Effector memory CD4-positive, alpha-beta T cell (primary cell): ENCODE results near the gene SMPDL3B.

Experiments
- DNase-seq, 3 donors: peaks; one replicate each; pipeline ENCODE4 v3.0.0-alpha.2; 2020
- H3K27ac ChIP-seq: 2 replicates; pipeline ENCODE4 v1.7.0; 2013; ENCODE audit warnings: mild to moderate bottlenecking, low read length, moderate library complexity; ENCODE audit not compliant: insufficient read depth, poor library complexity, severe bottlenecking
- H3K27me3 ChIP-seq: replicated peaks from 2 replicates; pipeline ENCODE4 v1.7.0; 2013; ENCODE audit warnings: mild to moderate bottlenecking, low read length; ENCODE audit not compliant: insufficient read depth, control insufficient read depth, poor library complexity, severe bottlenecking
- H3K36me3 ChIP-seq: 2 replicates; pipeline ENCODE4 v1.7.0; 2013; ENCODE audit warnings: mild to moderate bottlenecking, low read length, moderate library complexity; ENCODE audit not compliant: control insufficient read depth, insufficient read depth
- H3K4me1 ChIP-seq: 2 replicates; pipeline ENCODE4 v1.7.0; 2013; ENCODE audit warnings: low read length, mild to moderate bottlenecking; ENCODE audit not compliant: control insufficient read depth, insufficient read depth, poor library complexity, severe bottlenecking
- H3K4me3 ChIP-seq: 2 replicates; pipeline ENCODE4 v1.7.0; 2013; ENCODE audit warnings: low read length, low read depth, mild to moderate bottlenecking; ENCODE audit not compliant: insufficient read depth, poor library complexity, severe bottlenecking
- H3K9me3 ChIP-seq: 2 replicates; pipeline ENCODE4 v1.7.0; 2013; ENCODE audit warnings: mild to moderate bottlenecking, low read length, moderate library complexity; ENCODE audit not compliant: control insufficient read depth

Gene SMPDL3B

DNA sequence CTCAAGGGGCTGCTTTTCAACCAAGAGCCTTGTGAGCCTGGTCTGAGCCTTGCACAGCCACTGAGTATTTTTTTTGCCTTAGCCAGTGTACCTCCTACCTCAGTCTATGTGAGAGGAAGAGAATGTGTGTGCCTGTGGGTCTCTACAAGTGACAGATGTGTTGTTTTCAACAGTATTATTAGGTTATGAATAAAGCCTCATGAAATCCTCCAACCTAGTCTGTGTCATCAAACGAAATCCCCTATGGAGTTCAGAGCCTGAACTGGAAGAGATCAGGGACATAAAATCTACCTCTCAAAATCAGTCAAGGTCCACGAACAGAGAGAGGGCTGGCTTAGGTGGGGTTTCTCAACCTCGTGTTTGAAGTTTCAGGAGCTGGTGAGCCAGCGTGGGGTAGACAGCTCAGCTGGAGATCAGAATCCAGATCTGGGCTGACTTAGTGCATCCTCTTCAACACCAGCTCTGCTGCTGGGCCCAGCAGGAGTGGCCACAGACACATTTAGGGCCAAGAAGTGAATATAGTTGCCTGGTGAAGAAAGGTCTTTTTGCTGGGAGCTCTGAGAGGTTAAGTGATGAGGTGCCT lies 33.2 kb downstream of the SMPDL3B start:
- Histone ChIP-seq H3K4me3 (no peak overlapping the region), H3K27ac (no peak overlapping the region), H3K36me3 (peaks cover 43% of the 10 kb centered on the region), H3K4me1 (no peaks in the 10 kb centered on the region), H3K9me3 (no peaks in the 10 kb centered on the region), H3K27me3 (no peaks in the 10 kb centered on the region)
- DNase-seq: no peak

GRCh38 chr1:27968692-27969091 lies 33.9 kb downstream of the SMPDL3B start:
- Histone ChIP-seq H3K27ac (no peak overlapping the region), H3K27me3 (no peaks in the 10 kb centered on the region), H3K4me1 (no peaks in the 10 kb centered on the region), H3K4me3 (no peak overlapping the region), H3K36me3 (peaks cover 43% of the 10 kb centered on the region), H3K9me3 (no peaks in the 10 kb centered on the region)
- no peak for DNase-seq

DNA sequence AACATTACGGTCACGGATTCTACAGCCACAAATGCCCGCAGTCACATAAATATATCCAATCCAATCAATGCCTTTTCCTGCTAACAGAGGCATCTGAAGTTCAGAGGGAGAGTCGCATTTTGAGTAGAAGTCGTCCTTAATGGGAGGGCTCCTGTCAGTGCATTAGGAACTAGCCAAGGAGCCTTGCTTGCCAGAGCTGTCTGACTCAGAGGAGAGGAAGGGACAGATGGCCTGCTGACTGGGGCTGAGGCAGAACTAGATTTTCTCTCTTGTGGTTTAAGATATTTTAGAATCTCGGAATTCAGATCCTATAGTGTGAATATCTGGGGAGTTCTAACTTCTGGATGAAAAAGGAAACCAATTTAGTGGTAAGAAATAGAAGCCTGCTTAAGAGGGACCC lies 35.6 kb downstream of the SMPDL3B start:
- no peaks in the 10 kb centered on the region for H3K9me3 ChIP-seq
- DNase-seq: no peak
- no peaks in the 10 kb centered on the region for H3K4me1 ChIP-seq
- peaks cover 35% of the 10 kb centered on the region for H3K36me3 ChIP-seq
- H3K27me3 ChIP-seq: no peaks in the 10 kb centered on the region
- H3K4me3 ChIP-seq: no peak overlapping the region
- H3K27ac ChIP-seq: no peak overlapping the region

DNA sequence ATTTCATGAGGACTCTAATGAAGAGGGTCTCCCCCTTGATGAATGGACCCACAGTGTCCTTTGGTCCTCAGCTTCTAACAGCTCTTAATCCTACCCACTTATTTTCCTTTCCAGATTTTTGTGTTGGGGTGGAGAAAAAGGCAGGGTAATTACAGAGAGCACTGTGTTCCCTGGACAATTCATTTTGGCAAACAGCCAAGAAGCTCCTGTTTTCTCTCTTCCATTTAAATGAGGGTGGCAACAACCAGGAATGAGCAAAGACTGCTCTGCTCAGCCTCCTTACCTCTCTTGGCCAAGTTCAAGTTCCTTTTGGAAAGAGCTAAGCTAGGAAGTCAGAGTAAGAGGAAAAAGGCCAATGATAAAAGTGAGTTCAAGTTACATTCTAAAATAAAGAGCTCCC lies 36.9 kb downstream of the SMPDL3B start:
- no peak for DNase-seq
- H3K9me3 ChIP-seq: no peaks in the 10 kb centered on the region
- H3K4me3 ChIP-seq: no peak overlapping the region
- H3K36me3 ChIP-seq: peaks cover 22% of the 10 kb centered on the region
- no peak overlapping the region for H3K27ac ChIP-seq
- H3K27me3 ChIP-seq: no peaks in the 10 kb centered on the region
- H3K4me1 ChIP-seq: no peaks in the 10 kb centered on the region

- no peaks in the 10 kb centered on the region for H3K4me1 ChIP-seq
- no peak for DNase-seq
- no peak overlapping the region for H3K4me3 ChIP-seq
- H3K27me3 ChIP-seq: no peaks in the 10 kb centered on the region
- peaks cover 18% of the 10 kb centered on the region for H3K36me3 ChIP-seq
- no peaks in the 10 kb centered on the region for H3K9me3 ChIP-seq
- H3K27ac ChIP-seq: no peak overlapping the region
Observed at GRCh38 chr1:27972141-27972540, 37.3 kb downstream of the SMPDL3B start.

GRCh38 chr1:27973771-27974416 lies 39.1 kb downstream of the SMPDL3B start:
- H3K4me1 ChIP-seq: no peaks in the 10 kb centered on the region
- H3K27me3 ChIP-seq: no peaks in the 10 kb centered on the region
- H3K9me3 ChIP-seq: no peaks in the 10 kb centered on the region
- H3K27ac ChIP-seq: no peak overlapping the region
- DNase-seq: no peak
- peaks cover 9% of the 10 kb centered on the region for H3K36me3 ChIP-seq
- H3K4me3 ChIP-seq: no peak overlapping the region

GRCh38 chr1:27974417-27974781 lies 39.6 kb downstream of the SMPDL3B start:
- Histone ChIP-seq H3K4me1 (no peaks in the 10 kb centered on the region), H3K36me3 (peaks cover 9% of the 10 kb centered on the region)

DNA sequence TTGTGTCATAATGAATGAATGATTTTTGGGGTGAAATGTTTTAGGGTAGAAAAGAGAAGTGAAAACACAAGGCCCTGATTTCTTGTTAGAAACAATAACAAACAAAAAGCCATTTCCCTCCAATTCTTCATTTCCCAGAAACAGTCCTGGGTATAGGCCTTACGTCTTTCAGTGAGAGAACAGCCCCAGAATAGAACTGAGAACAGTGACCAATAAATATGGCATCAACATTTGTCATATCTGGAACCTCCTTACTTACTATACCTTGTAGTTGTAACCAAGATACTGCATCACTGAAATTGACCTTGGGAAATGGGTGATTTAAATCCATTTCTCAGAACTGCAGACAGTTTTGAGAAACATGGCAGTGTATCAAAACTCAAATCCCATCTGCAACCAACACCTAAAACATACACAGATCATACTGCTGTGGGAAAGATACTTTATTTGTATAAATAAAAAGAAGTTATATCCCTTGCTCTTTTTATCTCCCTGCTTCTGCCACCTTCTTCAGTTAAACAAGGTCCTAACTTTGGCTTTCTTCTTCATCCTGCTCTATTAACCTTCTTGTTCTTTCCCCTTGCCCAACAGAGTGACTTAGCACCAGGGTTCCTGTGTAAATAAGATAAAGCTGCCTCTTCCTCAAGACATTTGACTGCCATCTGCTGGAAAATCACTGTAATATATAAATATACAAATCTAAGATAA lies 44.5 kb downstream of the SMPDL3B start:
- no peaks in the 10 kb centered on the region for H3K9me3 ChIP-seq
- no peak overlapping the region for H3K27ac ChIP-seq
- no peak overlapping the region for H3K4me3 ChIP-seq
- no peak for DNase-seq
- H3K27me3 ChIP-seq: no peaks in the 10 kb centered on the region
- H3K4me1 ChIP-seq: no peaks in the 10 kb centered on the region
- H3K36me3 ChIP-seq: no peaks in the 10 kb centered on the region

More at GRCh38 chr1:27974417-27974781, 39.6 kb downstream of the SMPDL3B start:
- H3K27me3 ChIP-seq: no peaks in the 10 kb centered on the region
- H3K9me3 ChIP-seq: no peaks in the 10 kb centered on the region
- DNase-seq: no peak
- H3K27ac ChIP-seq: no peak overlapping the region
- H3K4me3 ChIP-seq: no peak overlapping the region

- no peak overlapping the region for H3K27ac ChIP-seq
- no peaks in the 10 kb centered on the region for H3K27me3 ChIP-seq
- H3K36me3 ChIP-seq: no peaks in the 10 kb centered on the region
- H3K4me3 ChIP-seq: no peak overlapping the region
- DNase-seq: no peak
- H3K9me3 ChIP-seq: no peaks in the 10 kb centered on the region
- H3K4me1 ChIP-seq: no peaks in the 10 kb centered on the region
Observed at GRCh38 chr1:27979859-27980201, 45.0 kb downstream of the SMPDL3B start.

GRCh38 chr1:27980216-27980845 lies 45.5 kb downstream of the SMPDL3B start:
- Histone ChIP-seq H3K4me3 (no peak overlapping the region), H3K27ac (no peak overlapping the region), H3K9me3 (no peaks in the 10 kb centered on the region), H3K27me3 (no peaks in the 10 kb centered on the region), H3K36me3 (no peaks in the 10 kb centered on the region), H3K4me1 (no peaks in the 10 kb centered on the region)
- no peak for DNase-seq
